Tibial nerve (tissue), 4 donors: ENCODE data around the gene WDR36. TPM values are rescaled to one million over a fixed set of nuclear protein-coding genes. Genes with fewer than 3 reads are reported as not detected.

Source experiments
- DNase-seq, 2 donors: peaks; one replicate each; pipeline ENCODE4 v3.0.0-alpha.2; 2019; ENCODE audit warnings: low spot score in 2 of 2
- H3K27ac ChIP-seq, 4 donors: fragments of 200-600 bp; sonication (generic) in 3 of 4; one replicate each; pipeline ENCODE4 v1.5.1; 2017 to 2019; ENCODE audit warnings: mild to moderate bottlenecking in 1 of 4
- H3K27me3 ChIP-seq, 2 donors: fragments of 200-600 bp; sonication (generic) in 1 of 2; one replicate each; pipeline versions ENCODE4 v1.5.1 to v1.6.0; 2017 to 2019
- H3K36me3 ChIP-seq, 3 donors: fragments of 200-600 bp; sonication (generic); one replicate each; pipeline ENCODE4 v1.5.1; 2018 to 2019
- H3K4me1 ChIP-seq, 4 donors: fragments of 200-600 bp; sonication (generic) in 3 of 4; one replicate each; pipeline ENCODE4 v1.5.1; 2017 to 2019
- H3K4me3 ChIP-seq, 4 donors: fragments of 200-600 bp; sonication (generic) in 3 of 4; one replicate each; pipeline ENCODE4 v1.5.1; 2017 to 2019; ENCODE audit warnings: mild to moderate bottlenecking in 1 of 4, moderate library complexity in 1 of 4
- H3K9me3 ChIP-seq, 4 donors: fragments of 200-600 bp; sonication (generic) in 3 of 4; one replicate each; pipeline ENCODE4 v1.5.1; 2017 to 2019
- CTCF ChIP-seq, 5 experiments: fragments of 200-600 bp in 3 of 5; fragments of 450-650 bp in 2 of 5; sonication (generic) in 3 of 5; IDR thresholded peaks; one replicate each; pipeline ENCODE4 v1.5.1; 2016 to 2019; ENCODE audit warnings: antibody characterized with exemption in 5 of 5, mild to moderate bottlenecking in 3 of 5, moderate library complexity in 2 of 5
- EP300 ChIP-seq, 2 donors: sonication (generic); formaldehyde crosslinking; IDR thresholded peaks; one replicate each; pipeline ENCODE4 v1.6.1; 2017; ENCODE audit warnings: antibody characterized with exemption in 2 of 2, mild to moderate bottlenecking in 1 of 2
- POLR2A ChIP-seq, 2 donors: fragments of 450-650 bp; IDR thresholded peaks; one replicate each; pipeline ENCODE4 v1.6.1; 2017; ENCODE audit warnings: antibody characterized with exemption in 2 of 2, mild to moderate bottlenecking in 2 of 2, moderate library complexity in 2 of 2
- WGBS, 2 donors: methylation state at CpG; one replicate each; pipeline ENCODE4 v1.1.5; 2018; 5-methylcytosine and 5-hydroxymethylcytosine counted together
- total RNA-seq, 4 donors: library from RNA; depleted of rRNA; stranded (reverse); fragments of >200 nt; gene quantifications; one replicate each; pipeline ENCODE4 v1.1.0, GENCODE V29; 2016

The WDR36 gene
- total RNA-seq = 10 to 100 TPM; 21.6 to 27.9 (median 22.2) TPM

DNA sequence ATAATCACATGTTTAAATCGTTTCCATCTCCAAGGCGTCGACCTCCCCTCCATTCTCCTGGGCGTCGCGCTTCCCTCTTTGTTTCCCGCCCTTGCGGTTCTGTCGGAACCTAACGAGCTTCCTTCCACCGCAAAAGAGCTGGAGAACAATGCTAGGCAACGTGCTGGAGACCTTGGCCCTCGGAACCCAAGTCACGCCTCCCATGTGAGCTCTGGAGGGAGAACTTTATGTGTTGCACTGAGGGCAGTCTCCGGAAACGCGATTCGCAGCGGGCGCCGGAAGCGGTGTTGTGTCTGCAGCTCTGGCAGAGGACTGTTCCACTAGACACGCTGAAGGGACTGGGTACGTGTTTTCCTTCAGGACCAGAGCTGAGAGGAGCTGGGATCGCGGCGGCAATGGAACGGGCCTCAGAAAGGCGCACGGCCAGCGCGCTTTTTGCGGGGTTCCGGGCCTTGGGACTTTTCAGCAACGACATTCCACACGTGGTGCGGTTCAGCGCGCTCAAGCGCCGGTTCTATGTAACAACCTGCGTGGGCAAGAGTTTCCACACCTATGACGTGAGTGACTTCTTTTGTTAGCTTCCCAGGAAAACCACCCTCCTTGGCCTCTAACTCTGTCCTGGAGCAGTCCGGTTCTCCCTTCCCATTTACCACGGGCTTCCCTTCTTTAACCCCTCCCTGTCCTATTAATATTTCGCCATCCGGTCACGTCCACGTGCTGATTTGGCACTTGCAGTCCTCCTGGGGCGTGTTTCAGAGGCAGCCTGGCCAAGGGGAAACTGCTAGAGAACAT, at the start of gene WDR36:
TSS of gene WDR36 (plus strand) at position 287 of the 792 bp plus-strand sequence. CDS start at position 396, 109 bp downstream.
- Histone ChIP-seq H3K4me1 (peaks cover 0 to 29% (median 9%) of the 10 kb centered on the region in 4 donors), H3K27me3 (no peaks in the 10 kb centered on the region), H3K9me3 (no peaks in the 10 kb centered on the region), H3K36me3 (peaks cover 0 to 14% (median 0%) of the 10 kb centered on the region in 3 donors), H3K4me3 (peak within 1 kb of the TSS; percentile 61 to 94 (median 80)), H3K27ac (peak within 1 kb of the TSS; percentile 32 to 88 (median 79))
- TF ChIP-seq EP300 (IDR thresholded peaks at IDR 0.05) (peak in 1 of 2 donors; percentile 90), CTCF (IDR thresholded peaks at IDR 0.05) (peak in 1 of 5 experiments; percentile 26), POLR2A (IDR thresholded peaks at IDR 0.05) (peak; percentile 8 to 21)
- WGBS, 2 donors = 1% methylated on average over 50 of the region's 50 CpGs
- peak; percentile 74 to 80 for DNase-seq

DNA sequence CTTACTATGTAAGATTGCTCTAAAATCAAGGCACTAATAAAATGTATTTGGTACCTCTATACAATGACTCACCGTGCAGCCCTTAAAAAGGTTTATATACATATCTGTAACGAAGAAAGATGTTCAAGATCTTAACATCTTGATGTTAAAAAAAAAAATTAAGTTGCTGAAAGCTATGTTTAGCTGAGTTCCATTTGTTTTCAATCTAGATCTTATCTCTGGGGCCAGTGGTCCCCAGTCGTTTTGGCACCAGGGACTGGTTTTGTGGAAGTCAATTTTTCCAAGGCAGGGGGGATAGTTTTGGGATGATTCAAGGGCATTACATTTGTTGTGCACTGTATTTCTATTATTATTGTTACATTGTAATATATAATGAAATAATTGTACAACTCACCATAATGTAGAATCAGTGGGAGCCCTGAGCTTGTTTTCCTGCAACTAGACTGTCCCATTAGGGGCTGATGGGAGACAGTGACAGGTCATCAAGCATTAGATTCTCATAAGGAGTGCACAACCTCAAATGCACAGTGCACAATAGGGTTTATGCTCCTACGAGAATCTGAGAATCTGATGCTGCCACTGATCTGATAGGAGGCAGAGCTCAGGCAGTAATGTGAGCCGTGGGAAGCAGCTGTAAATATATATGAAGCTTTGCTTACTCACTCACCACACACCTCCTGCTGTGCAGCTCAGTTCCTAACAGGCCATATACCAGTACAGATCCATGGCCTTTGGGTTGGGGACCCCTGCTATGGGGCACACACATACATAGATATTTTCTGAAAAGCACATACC, 48.2 kb upstream of the WDR36 start:
- no peak overlapping the region for H3K27ac ChIP-seq
- TF ChIP-seq EP300 (IDR thresholded peaks at IDR 0.05) (no peak), CTCF (IDR thresholded peaks at IDR 0.05) (no peak), POLR2A (IDR thresholded peaks at IDR 0.05) (no peak)
- no peak for DNase-seq
- H3K9me3 ChIP-seq = no peaks in the 10 kb centered on the region
- H3K4me1 ChIP-seq = no peaks in the 10 kb centered on the region
- 40 to 43% methylated on average over 5 of the region's 5 CpGs for WGBS, 2 donors
- no peak overlapping the region for H3K4me3 ChIP-seq
- H3K36me3 ChIP-seq = no peaks in the 10 kb centered on the region
- H3K27me3 ChIP-seq = no peaks in the 10 kb centered on the region

DNA sequence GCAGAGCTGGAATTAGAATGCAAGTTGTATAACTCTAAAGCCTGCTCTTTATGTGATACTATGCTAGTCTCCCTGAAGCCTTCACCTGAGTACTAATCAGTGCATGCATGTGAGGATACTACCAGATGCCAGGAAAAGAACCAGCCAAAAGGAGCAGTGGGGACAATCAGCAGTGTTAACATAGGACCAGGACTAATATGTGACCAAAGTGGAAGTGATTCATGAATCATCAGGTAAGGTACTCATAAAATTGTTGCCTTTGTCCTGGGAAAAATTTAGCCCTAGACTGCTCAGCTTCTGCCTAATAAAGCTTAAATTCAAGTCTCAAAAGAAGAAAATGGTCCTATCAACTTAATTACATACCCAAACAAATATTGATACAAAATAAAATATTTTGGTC, 34.1 kb upstream of the WDR36 start:
- no peaks in the 10 kb centered on the region for H3K36me3 ChIP-seq
- no peaks in the 10 kb centered on the region for H3K4me1 ChIP-seq
- no peak overlapping the region for H3K27ac ChIP-seq
- TF ChIP-seq CTCF (IDR thresholded peaks at IDR 0.05) = no peak
- DNase-seq = no peak
- peaks cover 0 to 5% (median 0%) of the 10 kb centered on the region in 4 donors for H3K9me3 ChIP-seq
- no peak overlapping the region for H3K4me3 ChIP-seq
- no peaks in the 10 kb centered on the region for H3K27me3 ChIP-seq

DNA sequence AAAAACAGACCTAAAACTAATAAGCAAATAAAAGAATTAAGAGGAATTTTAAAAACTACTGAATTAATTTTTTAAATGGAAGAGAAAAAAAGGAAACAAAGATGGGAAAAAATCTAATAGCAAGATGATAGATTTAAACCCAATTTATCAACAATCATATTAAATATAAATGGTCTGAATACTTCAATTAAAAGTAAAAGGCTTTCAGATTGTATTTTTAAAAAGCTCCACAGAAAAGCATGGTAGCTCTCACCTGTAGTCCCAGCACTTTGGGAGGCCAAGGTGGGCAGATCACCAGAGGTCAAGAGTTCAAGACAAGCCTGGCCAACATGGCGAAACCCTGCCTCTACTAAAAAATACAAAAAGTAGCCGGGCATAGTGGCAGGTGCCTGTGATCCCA, 32.0 kb upstream of the WDR36 start:
- no peak overlapping the region for H3K4me3 ChIP-seq
- no peak overlapping the region for H3K27ac ChIP-seq
- no peaks in the 10 kb centered on the region for H3K4me1 ChIP-seq
- 86 to 95% methylated on average over 2 of the region's 2 CpGs for WGBS, 2 donors
- TF ChIP-seq POLR2A (IDR thresholded peaks at IDR 0.05) = no peak
- TF ChIP-seq EP300 (IDR thresholded peaks at IDR 0.05) = no peak
- TF ChIP-seq CTCF (IDR thresholded peaks at IDR 0.05) = no peak
- H3K36me3 ChIP-seq = no peaks in the 10 kb centered on the region
- no peak for DNase-seq
- H3K9me3 ChIP-seq = peaks cover 0 to 5% (median 0%) of the 10 kb centered on the region in 4 donors
- no peaks in the 10 kb centered on the region for H3K27me3 ChIP-seq

DNA sequence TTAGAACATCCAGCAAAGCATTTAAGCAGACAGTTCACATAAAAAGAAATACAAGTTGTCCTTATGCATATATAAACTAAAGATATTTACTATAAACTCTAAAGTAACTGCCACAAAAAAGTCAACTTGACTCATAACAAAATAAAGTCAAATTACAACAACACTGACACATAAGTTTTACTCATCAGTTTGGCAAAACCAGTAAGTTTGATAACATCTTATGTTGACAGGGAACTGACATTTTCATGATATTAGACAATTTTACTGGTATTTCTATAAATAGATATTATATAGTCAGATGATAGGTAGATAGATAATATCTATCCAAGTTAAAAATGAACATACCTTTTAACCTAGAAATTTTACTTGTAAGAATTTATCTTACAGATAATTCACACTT, 30.5 kb upstream of the WDR36 start:
- peaks cover 0 to 5% (median 0%) of the 10 kb centered on the region in 4 donors for H3K9me3 ChIP-seq
- peaks cover 0 to 6% of the 10 kb centered on the region in 2 donors for H3K27me3 ChIP-seq
- H3K27ac ChIP-seq = no peak overlapping the region
- DNase-seq = no peak
- H3K36me3 ChIP-seq = no peaks in the 10 kb centered on the region
- TF ChIP-seq POLR2A (IDR thresholded peaks at IDR 0.05) (no peak), CTCF (IDR thresholded peaks at IDR 0.05) (no peak), EP300 (IDR thresholded peaks at IDR 0.05) (no peak)
- H3K4me3 ChIP-seq = no peak overlapping the region
- no peaks in the 10 kb centered on the region for H3K4me1 ChIP-seq
